Measurements from ENCODE around the gene GBX2. TPM values are rescaled to one million over a fixed set of nuclear protein-coding genes. Genes with fewer than 3 reads are reported as not detected.

GBX2 gene
- total and polyA plus RNA-seq, 2 experiments from 2014 or later = 0.99 to 1.3 TPM

- Histone ChIP-seq H3K9me2 (ENCODE audit: insufficient read depth) (no peaks in the 10 kb centered on the region), H3K27ac (ENCODE audit: low read depth) (no peak overlapping the region), H3K27me3 (ENCODE audit: insufficient read depth) (peaks cover 100% of the 10 kb centered on the region), H3K79me2 (replicated peaks; ENCODE audit: insufficient read depth) (no peaks in the 10 kb centered on the region), H4K20me1 (replicated peaks; ENCODE audit: insufficient read depth) (peaks cover 25% of the 10 kb centered on the region), H3K4me2 (peak overlapping the region; percentile 73), H3K4me1 (ENCODE audit: insufficient read depth) (peaks cover 75% of the 10 kb centered on the region), H3K36me3 (ENCODE audit: insufficient read depth) (no peaks in the 10 kb centered on the region), H3K4me3 (peak overlapping the region; percentile 69), H3F3A (replicated peaks; ENCODE audit: low read depth) (peaks cover 49% of the 10 kb centered on the region), H2AFZ (no peak overlapping the region)
- peak; percentile 58 for DNase-seq (ENCODE audit: low spot score)
- Mint-ChIP-seq H3K9me3 (peaks cover 2% of the 10 kb centered on the region; the same call in 1 of the 3 replicates), H3K27ac (no peak overlapping the region), H3K27me3 (ENCODE audit: insufficient read depth, low read depth, poor library complexity) (peaks cover 91% of the 10 kb centered on the region), H3K4me3 (peak overlapping the region; percentile 61), H3K36me3 (ENCODE audit: low read depth) (peaks cover 14% of the 10 kb centered on the region), H3K4me1 (peaks cover 63% of the 10 kb centered on the region)
- ATAC-seq = no peak; the same call in 2 of the 3 replicates
- TF ChIP-seq ETS1 (IDR thresholded peaks at IDR 0.05) = no peak
- TF ChIP-seq ZNF331 (CRISPR knock-in tag; IDR thresholded peaks at IDR 0.05; ENCODE audit: low read depth) = no peak
- TF ChIP-seq STAT1 (IDR thresholded peaks at IDR 0.05; ENCODE audit: unreplicated experiment) = no peak
- TF ChIP-seq NANOG (IDR thresholded peaks at IDR 0.05; ENCODE audit: borderline replicate concordance) = no peak
- TF ChIP-seq, protein P1, sequence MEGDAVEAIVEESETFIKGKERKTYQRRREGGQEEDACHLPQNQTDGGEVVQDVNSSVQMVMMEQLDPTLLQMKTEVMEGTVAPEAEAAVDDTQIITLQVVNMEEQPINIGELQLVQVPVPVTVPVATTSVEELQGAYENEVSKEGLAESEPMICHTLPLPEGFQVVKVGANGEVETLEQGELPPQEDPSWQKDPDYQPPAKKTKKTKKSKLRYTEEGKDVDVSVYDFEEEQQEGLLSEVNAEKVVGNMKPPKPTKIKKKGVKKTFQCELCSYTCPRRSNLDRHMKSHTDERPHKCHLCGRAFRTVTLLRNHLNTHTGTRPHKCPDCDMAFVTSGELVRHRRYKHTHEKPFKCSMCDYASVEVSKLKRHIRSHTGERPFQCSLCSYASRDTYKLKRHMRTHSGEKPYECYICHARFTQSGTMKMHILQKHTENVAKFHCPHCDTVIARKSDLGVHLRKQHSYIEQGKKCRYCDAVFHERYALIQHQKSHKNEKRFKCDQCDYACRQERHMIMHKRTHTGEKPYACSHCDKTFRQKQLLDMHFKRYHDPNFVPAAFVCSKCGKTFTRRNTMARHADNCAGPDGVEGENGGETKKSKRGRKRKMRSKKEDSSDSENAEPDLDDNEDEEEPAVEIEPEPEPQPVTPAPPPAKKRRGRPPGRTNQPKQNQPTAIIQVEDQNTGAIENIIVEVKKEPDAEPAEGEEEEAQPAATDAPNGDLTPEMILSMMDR (conservative IDR thresholded peaks at IDR 0.05; ENCODE audit: low read depth in 2 of 2) = no peak
- TF ChIP-seq EZH2phosphoT487 (IDR thresholded peaks at IDR 0.05; ENCODE audit: unreplicated experiment) = peak; percentile 39
- TF ChIP-seq ZNF114 (CRISPR knock-in tag; IDR thresholded peaks at IDR 0.05) = no peak
- no peak for TF ChIP-seq REST (IDR thresholded peaks at IDR 0.05; ENCODE audit: unreplicated experiment)
- TF ChIP-seq EZH2 (IDR thresholded peaks at IDR 0.05; ENCODE audit: low read depth, unreplicated experiment) = peak; percentile 61
- TF ChIP-seq POLR2AphosphoS5 (IDR thresholded peaks at IDR 0.05; ENCODE audit: low read depth) = no peak
- no peak for TF ChIP-seq CREB1 (CRISPR knock-in tag; IDR thresholded peaks at IDR 0.05; ENCODE audit: low read depth)
- no peak for TF ChIP-seq JUNB (IDR thresholded peaks at IDR 0.05; ENCODE audit: unreplicated experiment)
- TF ChIP-seq, protein P2, sequence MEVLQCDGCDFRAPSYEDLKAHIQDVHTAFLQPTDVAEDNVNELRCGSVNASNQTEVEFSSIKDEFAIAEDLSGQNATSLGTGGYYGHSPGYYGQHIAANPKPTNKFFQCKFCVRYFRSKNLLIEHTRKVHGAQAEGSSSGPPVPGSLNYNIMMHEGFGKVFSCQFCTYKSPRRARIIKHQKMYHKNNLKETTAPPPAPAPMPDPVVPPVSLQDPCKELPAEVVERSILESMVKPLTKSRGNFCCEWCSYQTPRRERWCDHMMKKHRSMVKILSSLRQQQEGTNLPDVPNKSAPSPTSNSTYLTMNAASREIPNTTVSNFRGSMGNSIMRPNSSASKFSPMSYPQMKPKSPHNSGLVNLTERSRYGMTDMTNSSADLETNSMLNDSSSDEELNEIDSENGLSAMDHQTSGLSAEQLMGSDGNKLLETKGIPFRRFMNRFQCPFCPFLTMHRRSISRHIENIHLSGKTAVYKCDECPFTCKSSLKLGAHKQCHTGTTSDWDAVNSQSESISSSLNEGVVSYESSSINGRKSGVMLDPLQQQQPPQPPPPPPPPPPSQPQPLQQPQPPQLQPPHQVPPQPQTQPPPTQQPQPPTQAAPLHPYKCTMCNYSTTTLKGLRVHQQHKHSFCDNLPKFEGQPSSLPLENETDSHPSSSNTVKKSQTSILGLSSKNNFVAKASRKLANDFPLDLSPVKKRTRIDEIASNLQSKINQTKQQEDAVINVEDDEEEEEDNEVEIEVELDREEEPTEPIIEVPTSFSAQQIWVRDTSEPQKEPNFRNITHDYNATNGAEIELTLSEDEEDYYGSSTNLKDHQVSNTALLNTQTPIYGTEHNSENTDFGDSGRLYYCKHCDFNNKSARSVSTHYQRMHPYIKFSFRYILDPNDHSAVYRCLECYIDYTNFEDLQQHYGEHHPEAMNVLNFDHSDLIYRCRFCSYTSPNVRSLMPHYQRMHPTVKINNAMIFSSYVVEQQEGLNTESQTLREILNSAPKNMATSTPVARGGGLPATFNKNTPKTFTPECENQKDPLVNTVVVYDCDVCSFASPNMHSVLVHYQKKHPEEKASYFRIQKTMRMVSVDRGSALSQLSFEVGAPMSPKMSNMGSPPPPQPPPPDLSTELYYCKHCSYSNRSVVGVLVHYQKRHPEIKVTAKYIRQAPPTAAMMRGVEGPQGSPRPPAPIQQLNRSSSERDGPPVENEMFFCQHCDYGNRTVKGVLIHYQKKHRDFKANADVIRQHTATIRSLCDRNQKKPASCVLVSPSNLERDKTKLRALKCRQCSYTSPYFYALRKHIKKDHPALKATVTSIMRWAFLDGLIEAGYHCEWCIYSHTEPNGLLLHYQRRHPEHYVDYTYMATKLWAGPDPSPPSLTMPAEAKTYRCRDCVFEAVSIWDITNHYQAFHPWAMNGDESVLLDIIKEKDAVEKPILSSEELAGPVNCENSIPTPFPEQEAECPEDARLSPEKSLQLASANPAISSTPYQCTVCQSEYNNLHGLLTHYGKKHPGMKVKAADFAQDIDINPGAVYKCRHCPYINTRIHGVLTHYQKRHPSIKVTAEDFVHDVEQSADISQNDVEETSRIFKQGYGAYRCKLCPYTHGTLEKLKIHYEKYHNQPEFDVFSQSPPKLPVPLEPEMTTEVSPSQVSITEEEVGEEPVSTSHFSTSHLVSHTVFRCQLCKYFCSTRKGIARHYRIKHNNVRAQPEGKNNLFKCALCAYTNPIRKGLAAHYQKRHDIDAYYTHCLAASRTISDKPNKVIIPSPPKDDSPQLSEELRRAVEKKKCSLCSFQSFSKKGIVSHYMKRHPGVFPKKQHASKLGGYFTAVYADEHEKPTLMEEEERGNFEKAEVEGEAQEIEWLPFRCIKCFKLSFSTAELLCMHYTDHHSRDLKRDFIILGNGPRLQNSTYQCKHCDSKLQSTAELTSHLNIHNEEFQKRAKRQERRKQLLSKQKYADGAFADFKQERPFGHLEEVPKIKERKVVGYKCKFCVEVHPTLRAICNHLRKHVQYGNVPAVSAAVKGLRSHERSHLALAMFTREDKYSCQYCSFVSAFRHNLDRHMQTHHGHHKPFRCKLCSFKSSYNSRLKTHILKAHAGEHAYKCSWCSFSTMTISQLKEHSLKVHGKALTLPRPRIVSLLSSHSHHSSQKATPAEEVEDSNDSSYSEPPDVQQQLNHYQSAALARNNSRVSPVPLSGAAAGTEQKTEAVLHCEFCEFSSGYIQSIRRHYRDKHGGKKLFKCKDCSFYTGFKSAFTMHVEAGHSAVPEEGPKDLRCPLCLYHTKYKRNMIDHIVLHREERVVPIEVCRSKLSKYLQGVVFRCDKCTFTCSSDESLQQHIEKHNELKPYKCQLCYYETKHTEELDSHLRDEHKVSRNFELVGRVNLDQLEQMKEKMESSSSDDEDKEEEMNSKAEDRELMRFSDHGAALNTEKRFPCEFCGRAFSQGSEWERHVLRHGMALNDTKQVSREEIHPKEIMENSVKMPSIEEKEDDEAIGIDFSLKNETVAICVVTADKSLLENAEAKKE (CRISPR knock-in tag; IDR thresholded peaks at IDR 0.05) = no peak
These were observed 1.8 kb upstream of the GBX2 start for GRCh38 chr2:236169741-236170589.
